GM18867 (cell line): ENCODE data around the gene GMDS.

ENCODE experiments used
- ATAC-seq: cut with Tn5 transposase; IDR thresholded peaks from one replicate; pipeline ENCODE4 v1.9.1; 2021; ENCODE audit warnings: mild to moderate bottlenecking, moderate library complexity; ENCODE audit not compliant: unreplicated experiment

Gene GMDS

GRCh38 chr6:1789092-1789491 is 456.3 kb downstream of the GMDS start:
- ATAC-seq: no peak

- no peak for ATAC-seq
Measured at GRCh38 chr6:1787894-1788293, 457.5 kb downstream of the GMDS start.

DNA sequence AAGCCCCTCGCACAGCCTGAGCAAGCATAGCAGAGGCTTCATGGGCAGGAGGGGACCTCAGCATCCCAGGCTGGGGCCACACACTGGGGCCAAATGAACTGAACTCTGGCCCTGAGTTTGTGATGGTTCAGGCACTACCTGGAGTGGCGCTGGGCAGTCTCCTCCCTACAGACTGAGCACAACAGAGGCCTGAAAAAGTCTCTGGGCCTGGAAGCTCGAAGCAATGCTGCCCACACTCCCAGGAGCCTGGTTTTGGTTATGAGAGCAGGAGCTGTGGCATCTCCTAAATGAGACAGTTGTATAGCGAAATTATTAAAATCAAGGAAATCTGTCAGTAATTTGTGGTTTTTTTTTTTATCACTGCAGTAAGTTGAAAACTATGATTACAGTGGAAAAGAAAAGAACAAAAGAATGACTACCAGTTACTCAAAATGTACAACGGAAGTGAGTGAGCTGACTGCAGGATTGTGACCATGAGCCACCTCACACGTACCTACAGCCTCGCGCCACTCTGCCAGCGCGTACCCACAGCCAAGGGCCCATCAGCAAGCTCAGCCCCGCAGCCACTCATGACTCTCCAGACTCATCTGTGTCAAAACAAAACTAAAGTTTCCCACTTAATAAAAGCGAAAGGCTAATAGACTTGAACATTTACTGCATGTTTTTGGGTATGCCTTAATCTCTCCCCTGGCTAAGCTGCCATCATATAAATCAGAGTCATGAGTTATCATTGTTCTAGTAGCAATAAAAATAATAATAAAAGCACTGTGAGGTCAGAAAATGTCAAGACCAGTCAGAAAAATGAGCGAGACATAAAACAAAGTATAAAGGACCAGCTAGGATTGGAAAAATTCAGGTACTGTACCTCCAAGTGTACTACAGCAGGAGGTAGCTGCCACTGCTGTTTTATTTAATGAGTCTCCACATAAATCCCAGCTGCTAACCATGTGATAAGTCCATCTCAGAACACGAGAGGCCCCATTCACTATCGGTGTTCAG is 458.7 kb downstream of the GMDS start:
- peak; percentile 75 for ATAC-seq

DNA sequence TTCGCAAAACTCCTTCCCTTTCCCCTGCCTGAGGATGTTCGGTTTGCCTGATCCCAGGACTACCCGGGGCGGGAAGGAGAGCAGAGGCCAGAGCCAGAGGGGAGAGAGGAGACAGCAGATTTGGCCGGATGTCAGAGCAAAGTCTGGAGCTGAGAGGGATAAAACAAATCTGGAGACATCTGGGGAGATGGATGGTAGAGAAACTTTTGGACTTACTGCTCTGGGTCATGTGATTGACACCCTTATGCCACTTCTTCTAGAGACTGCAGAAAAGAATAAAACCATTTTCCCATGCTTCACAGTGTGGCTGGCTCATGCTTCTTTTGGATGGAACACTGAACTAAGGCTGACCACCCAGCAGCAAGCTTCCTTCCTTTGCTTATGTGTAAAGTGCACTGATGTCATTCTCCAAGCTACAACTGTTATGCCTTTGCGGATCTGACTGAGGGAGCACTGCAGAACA is 461.0 kb downstream of the GMDS start:
- ATAC-seq: no peak

DNA sequence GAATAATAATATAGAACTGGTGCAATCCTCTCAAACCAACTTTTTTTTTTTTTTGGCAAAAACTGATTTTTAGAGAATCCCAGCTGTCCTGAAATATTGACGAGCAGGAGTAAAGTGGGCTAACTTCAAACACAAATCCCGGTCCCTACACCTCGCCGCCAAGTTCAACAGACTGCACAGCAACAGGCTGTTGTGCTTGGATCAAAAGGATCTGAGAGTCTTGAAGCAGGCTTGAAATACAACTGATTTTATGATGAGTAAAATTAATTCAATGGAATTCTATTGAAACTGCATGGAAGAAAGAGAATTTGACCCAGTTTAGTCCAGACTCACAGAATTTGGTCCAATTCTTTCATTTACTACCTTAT is 463.6 kb downstream of the GMDS start:
- ATAC-seq: no peak

DNA sequence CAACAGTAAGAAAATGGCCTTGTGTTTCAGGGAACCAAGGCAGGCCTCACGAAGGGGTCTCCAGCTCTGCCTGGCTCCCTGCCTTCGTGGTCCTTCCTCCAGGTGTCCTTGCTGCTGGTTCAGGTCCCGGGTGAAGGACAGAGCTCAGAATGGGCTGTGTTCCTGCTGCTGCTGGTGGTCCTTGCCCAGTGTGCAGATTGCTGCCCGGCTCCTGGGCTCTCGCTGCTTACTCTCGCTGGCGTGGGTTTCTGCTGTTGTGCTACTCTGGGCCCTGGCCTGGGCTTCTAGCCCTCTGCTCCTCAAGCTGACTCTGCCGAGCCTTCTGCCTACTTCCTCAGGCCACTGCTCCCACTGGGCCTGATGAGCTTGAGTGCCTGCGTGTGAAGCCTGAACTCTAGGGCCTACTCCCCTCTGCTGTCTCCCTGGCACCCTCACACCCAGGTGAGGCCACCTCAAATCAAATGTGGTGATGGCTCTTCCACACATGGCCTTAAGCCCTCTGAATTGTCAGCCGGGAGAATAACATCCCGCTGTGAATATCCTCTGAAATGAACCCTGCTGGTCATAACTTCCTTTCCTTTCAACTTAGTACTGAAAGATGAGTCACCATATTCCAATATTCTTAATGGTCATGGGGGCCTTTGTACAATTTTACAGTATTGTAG is 464.1 kb downstream of the GMDS start:
- no peak for ATAC-seq

- no peak for ATAC-seq
Measured at GRCh38 chr6:1780251-1780867, 465.0 kb downstream of the GMDS start.

GRCh38 chr6:1778686-1779235 is 466.6 kb downstream of the GMDS start:
- no peak for ATAC-seq

GRCh38 chr6:1777921-1778685 is 467.3 kb downstream of the GMDS start:
- no peak for ATAC-seq

GRCh38 chr6:1775441-1775840 is 470.0 kb downstream of the GMDS start:
- ATAC-seq: no peak

- no peak for ATAC-seq
Measured at GRCh38 chr6:1774226-1774915, 471.0 kb downstream of the GMDS start.

- no peak for ATAC-seq
Measured at GRCh38 chr6:1773700-1774099, 471.7 kb downstream of the GMDS start.

DNA sequence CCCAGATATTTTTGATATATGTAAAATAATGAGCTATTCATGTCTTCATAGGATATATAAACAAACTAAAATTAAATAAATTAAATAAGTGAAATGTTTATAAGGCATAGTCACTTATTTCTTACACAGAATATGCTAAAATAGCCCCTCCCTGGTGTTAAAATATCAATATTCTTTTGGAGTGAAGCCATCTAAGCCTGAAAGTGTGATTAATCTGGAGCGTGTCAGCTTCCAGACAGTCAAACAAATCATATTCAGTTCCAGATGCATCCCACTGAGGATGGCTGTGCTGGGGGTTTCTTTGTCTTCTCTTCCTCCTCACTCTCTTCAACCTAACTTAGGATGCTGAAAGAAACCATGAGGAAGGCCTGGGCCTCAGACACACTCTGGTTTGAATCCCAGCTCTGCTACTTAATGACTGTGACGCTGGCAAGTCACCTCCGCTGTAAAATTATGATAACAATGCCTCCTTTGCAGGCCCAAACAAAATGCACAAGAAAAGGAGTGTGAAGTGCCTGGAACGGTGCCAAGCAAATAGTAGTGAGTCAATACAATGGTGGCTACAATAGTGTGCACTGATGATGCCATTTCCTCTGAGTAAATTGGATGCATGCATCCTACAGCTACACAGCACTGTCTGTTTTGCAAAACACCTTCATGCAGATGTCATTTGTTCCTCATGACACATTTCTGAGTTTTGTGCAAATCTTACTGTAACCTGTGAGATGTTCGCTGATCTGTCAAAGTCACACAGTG is 474.3 kb downstream of the GMDS start:
- ATAC-seq: no peak

GRCh38 chr6:1770435-1770843 is 475.0 kb downstream of the GMDS start:
- ATAC-seq: no peak

GRCh38 chr6:1767481-1768246 is 477.7 kb downstream of the GMDS start:
- ATAC-seq: no peak

- no peak for ATAC-seq
Measured at GRCh38 chr6:1766654-1767053, 478.8 kb downstream of the GMDS start.

DNA sequence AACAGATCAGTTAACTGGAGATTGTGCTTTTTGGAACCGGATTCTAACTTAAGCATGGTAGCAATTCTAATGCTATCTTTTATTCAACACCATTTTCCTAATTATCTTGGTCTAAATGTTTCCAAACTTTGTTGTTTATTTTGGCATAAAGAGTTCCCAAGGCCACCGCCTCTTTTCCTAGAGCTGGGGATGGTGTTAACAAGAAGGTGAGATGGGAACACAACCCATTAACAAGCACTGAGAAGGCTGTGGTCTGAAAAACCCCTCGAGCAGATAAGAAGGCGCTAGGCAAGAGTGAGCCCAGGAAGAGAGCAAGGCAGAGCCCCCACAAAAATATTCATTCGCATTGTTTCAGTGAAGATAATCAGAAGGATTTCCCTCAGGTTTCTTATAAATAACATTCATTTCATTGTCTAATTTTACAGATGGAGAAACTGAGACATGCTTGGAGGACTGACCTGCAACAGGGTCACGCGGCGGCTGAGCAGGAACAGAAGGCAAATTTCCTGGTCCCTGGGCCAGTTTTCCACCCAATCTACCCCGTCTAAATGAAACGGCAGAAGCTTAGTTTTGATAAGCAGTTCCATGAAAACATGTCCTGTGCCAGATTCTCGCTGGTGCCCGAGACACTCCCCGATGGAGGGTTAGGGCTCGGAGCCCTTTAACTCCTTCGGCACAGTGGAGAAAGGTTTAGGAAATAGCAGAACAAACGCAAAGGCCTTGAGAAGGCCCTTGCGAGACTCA is 480.1 kb downstream of the GMDS start:
- ATAC-seq: no peak
